HT-29 (cell line): ENCODE measurements around the gene BLID. TPM values are rescaled to one million over a fixed set of nuclear protein-coding genes. Genes with fewer than 3 reads are reported as not detected.

ENCODE experiments used
- DNase-seq: peaks from one replicate; pipeline ENCODE4 v3.0.0-alpha.2; 2015; ENCODE audit warnings: low spot score
- small RNA-seq: library from RNA; depleted of rRNA; stranded (forward); fragments of <200 nt; gene quantifications from one replicate; pipeline ENCODE3, GENCODE V24; 2014
- total RNA-seq: library from RNA; depleted of rRNA; stranded (reverse); fragments of >200 nt; shearing (Covaris generic); gene quantifications from 2 replicates; pipeline ENCODE4 v1.2.3, GENCODE V29; 2014

The BLID gene
- total RNA-seq, 1 experiment from 2014 or later: not detected

GRCh38 chr11:122082205-122082604, 33.8 kb downstream of the BLID start:
- no peak for DNase-seq

DNA sequence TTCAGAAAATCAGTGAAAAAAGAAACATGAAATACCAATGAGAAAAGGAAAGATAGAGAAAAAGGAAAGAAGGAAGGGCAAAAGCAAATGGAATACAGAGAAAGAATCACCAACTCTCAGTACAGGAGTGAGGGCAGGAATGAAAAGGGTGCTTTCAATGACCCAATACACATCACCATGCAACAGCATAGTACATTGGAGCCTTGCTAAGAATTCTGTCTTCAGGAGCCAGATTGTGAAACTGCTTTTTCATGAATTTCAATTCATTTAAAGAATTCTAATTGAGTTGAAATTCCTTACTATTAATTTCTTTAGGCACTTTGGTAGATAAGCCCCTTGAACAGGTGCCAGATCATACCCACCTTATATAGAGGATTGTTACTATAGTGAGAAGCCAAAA, 34.9 kb downstream of the BLID start:
- DNase-seq: no peak

DNA sequence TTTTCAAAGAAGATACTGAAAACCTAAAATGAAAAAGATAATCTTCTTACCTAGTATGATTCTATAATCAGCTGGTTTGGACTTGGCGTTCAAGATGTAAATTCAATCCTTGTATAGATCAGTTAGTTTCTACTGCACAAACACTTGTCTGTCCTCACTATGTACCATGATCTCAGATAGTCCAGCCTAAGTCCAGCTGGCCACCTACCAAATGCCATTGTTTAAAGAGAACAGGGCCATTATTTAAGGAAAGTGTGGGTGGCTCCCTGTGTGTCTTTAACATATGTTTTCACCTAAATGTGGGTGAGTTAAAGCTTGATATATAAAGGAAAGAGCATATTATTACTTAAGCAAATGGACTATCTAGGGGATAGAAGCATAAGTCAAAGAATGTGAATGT, 38.6 kb downstream of the BLID start:
- no peak for DNase-seq

DNA sequence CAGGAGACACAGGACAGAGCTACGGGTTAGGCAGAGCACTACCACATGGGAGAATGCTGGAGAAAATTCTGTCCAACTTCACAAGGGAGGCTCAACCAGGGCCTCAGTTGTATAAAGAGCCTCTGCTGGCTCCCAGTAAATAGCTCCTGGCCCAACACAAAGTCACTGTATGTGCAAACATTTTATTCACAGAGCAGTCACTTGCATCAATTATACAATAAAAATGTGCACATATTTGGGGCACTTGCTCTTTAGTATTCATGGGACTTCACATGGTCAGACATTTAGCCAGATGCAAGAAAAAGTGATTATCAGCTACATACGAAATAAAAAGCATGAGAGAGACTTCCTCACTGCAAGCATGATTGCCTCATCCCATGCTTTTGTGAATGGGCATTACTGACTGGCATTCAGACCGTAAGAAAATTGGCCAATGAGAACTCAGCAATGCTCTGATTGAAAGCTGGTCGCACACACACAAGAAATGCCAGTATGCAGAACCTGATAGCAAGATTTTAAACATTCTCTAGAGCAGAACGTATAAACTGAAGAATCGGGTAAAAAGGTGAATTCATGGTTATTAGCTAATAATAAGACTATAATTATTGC, 39.4 kb downstream of the BLID start:
- DNase-seq: no peak

DNA sequence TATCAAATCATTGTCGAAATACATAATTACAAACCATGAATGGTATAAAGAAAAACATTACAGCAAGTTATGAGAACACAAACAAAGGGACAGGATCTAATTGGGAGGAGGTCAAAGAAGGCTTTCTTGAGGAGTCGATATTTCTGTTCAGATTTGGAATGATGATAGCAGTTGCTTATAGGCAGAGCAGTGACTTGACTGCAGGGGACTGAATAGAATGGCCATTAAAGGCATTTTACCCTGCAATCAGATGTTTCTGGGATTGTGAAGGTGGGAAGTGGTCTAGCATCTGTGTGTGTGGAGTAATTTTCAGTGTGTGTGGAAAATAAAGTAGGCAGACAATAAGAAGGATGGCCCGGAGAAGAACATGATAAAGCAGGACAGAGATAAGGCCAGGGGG, 41.0 kb downstream of the BLID start:
- no peak for DNase-seq

- no peak for DNase-seq
These were observed 42.0 kb downstream of the BLID start for GRCh38 chr11:122074022-122074421.

GRCh38 chr11:122071709-122072202, 44.3 kb downstream of the BLID start:
- no peak for DNase-seq

DNA sequence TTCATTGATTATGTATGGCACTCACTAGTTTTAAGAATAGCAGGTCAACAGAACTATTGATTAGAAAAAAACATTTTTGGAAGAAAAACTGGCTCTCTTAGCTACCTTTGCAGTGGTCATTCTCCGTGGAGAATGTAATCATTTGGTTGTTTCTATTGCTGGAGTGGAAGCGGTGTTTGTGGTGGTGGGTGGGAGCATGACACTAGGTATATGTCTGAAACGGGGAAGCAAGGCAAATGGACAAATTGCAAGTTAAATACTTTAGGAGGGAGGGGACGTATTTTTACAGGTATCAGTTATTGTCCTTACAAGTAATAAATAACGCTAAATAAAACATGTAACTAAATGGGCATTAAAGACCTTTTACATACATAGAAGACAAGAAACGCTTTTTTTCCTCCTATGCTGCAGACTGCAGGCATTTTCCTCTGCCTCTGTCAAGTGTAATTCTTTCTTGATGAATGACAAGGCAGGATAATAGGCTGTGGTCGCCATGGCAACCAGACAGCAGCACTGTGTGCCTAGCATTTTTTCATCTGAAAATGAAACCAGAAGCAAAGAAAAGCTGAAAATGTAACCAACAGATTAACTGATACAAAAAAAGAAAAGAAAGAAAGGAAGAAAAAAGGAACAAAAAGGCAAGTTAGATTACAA, 46.2 kb downstream of the BLID start:
- DNase-seq: peak; percentile 11

GRCh38 chr11:122068837-122069236, 47.2 kb downstream of the BLID start:
- no peak for DNase-seq

DNA sequence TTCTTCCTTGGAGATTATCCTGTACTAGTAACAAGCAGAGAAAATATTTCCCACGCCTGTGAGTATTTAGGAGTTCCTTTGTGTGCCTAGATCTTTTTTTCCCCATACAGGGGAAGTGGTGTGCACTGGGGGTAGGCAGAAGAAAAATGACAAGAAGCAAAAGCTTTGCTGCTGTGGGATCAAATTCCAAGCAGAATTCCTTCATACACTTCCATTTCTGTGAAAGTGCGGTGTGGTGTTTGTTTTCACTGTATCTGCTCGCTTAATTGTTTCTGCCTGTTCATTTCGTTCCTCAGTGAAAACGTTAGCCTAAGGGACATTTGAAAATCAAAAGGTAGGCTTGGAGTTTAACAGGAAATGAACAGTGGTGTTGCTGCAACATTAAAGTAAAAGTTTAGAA, 47.9 kb downstream of the BLID start:
- DNase-seq: no peak

Small RNAs within 50 kb of the gene (small RNA-seq; reads per million reads assigned to genes)
- gene MIR100 (not detected), gene MIR125B1 (not detected), gene MIRLET7A2 (1.1 reads per million, percentile 42 among the genes with 10 or more reads in this experiment)
